BLaER1 treated with 17β-estradiol and CSF1 and Interleukin-3, amounts not matched to agents 10 nM and 100 nM (cell line): ENCODE results near the gene KIF16B.
"Not testable (repeated sequence)": the region's sequence is repeated elsewhere in the genome, so short reads cannot be mapped to it uniquely, and the experiment has no call there.

Experiments
- H3K27ac ChIP-seq, 11 experiments: shearing (Covaris generic); formaldehyde crosslinking; 2 replicates each; pipeline ENCODE4 v1.8.1; 2022
- H3K27me3 ChIP-seq, 11 experiments: shearing (Covaris generic); formaldehyde crosslinking; 2 replicates each; pipeline ENCODE4 v1.8.1; 2022
- H3K36me3 ChIP-seq, 11 experiments: shearing (Covaris generic); formaldehyde crosslinking; 2 replicates each; pipeline ENCODE4 v1.8.1; 2022
- H3K4me1 ChIP-seq, 10 experiments: shearing (Covaris generic); formaldehyde crosslinking; 2 replicates each; pipeline ENCODE4 v1.8.1; 2022
- H3K4me2 ChIP-seq, 11 experiments: shearing (Covaris generic); formaldehyde crosslinking; 2 replicates each; pipeline ENCODE4 v1.8.1; 2022
- H3K4me3 ChIP-seq, 10 experiments: shearing (Covaris generic); formaldehyde crosslinking; 2 replicates each; pipeline ENCODE4 v1.8.1; 2022
- H3K9ac ChIP-seq, 11 experiments: shearing (Covaris generic); formaldehyde crosslinking; 2 replicates each; pipeline ENCODE4 v1.8.1; 2022
- H3K9me3 ChIP-seq, 11 experiments: shearing (Covaris generic); formaldehyde crosslinking; replicated peaks in 1 of 11; 2 replicates each; pipeline ENCODE4 v1.8.1; 2022
- H4K20me1 ChIP-seq, 11 experiments: shearing (Covaris generic); formaldehyde crosslinking; 2 replicates each; pipeline ENCODE4 v1.8.1; 2022
- Cebpa-rat ChIP-seq, 11 experiments: shearing (Covaris generic); IDR thresholded peaks; 2 replicates each; pipeline ENCODE4 v1.8.1; 2022

The KIF16B gene

DNA sequence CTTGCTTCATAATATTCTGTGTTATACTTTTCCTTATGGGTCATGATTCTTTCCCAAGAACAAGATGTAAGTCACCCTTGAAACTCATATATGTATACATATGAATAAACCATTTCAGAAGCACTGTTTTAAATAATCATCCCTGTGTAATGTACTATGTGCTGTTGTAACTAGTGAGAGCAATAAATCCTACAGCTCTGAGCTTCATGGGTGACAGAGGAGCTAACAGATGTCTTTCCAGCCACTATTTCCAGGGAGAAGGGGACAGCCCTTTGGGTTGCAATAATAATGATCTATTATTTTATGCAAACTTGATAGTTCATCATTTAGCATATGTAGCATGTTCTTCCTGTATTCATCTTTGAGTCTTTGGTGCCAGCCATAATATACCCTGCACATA is 342.8 kb downstream of the KIF16B start:
- Histone ChIP-seq H3K27ac (no peak overlapping the region), H4K20me1 (no peaks in the 10 kb centered on the region), H3K36me3 (no peaks in the 10 kb centered on the region), H3K27me3 (no peaks in the 10 kb centered on the region), H3K4me3 (no peak overlapping the region), H3K9ac (no peak overlapping the region), H3K9me3 (peaks cover 8 to 36% (median 18%) of the 10 kb centered on the region in 11 experiments; a peak in 16 of 22 replicates), H3K4me2 (no peak overlapping the region), H3K4me1 (no peaks in the 10 kb centered on the region)
- no peak for TF ChIP-seq Cebpa-rat (IDR thresholded peaks at IDR 0.05)

GRCh38 chr20:16229813-16230212 is 343.4 kb downstream of the KIF16B start:
- no peaks in the 10 kb centered on the region for H4K20me1 ChIP-seq
- no peaks in the 10 kb centered on the region for H3K4me1 ChIP-seq
- TF ChIP-seq Cebpa-rat (IDR thresholded peaks at IDR 0.05), result no peak
- no peak overlapping the region for H3K4me2 ChIP-seq
- no peak overlapping the region for H3K4me3 ChIP-seq
- no peaks in the 10 kb centered on the region for H3K27me3 ChIP-seq
- no peak overlapping the region for H3K9ac ChIP-seq
- peaks cover 8 to 39% (median 18%) of the 10 kb centered on the region in 11 experiments; a peak in 16 of 22 replicates for H3K9me3 ChIP-seq
- no peaks in the 10 kb centered on the region for H3K36me3 ChIP-seq
- no peak overlapping the region for H3K27ac ChIP-seq

DNA sequence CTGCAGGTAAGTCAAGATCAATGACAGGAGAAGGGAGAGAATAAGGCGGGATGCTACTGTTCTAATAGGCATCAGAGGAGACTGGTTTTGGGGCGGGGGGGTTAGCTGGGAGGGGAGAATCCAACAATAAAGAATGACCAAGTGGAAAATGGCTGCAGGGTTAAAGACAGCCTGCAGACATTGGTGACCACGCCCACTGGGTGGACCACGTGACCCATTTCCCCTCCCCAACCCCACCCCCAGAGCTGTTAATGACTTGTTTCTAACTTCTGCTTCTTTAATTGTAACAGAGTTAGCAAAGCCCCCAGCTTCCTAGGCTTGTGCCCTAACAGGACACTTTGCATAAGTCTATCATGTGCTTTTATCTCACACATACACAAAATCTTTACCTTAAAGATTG is 344.5 kb downstream of the KIF16B start:
- Histone ChIP-seq H3K9me3 (peaks cover 10 to 37% (median 21%) of the 10 kb centered on the region in 11 experiments; a peak in 17 of 22 replicates), H3K4me3 (no peak overlapping the region), H3K27ac (no peak overlapping the region), H4K20me1 (no peaks in the 10 kb centered on the region), H3K4me2 (no peak overlapping the region), H3K36me3 (no peaks in the 10 kb centered on the region), H3K4me1 (no peaks in the 10 kb centered on the region), H3K9ac (no peak overlapping the region), H3K27me3 (no peaks in the 10 kb centered on the region)
- TF ChIP-seq Cebpa-rat (IDR thresholded peaks at IDR 0.05), result no peak

DNA sequence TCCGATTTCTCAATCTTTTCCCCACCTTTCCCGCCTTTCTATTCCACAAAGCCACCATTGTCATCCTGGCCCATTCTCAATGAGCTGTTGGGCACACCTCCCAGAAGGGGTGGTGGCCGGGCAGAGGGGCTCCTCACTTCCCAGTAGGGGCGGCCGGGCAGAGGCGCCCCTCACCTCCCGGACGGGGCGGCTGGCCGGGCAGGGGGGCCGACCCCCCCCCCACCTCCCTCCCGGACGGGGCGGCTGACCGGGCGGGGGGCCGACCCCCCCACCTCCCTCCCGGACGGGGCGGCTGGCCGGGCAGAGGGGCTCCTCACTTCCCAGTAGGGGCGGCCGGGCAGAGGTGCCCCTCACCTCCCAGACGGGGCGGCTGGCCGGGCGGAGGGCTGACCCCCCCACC is 346.3 kb downstream of the KIF16B start:
- not testable (repeated sequence) for H3K4me3 ChIP-seq, H3K36me3 ChIP-seq, H4K20me1 ChIP-seq, H3K27ac ChIP-seq, H3K9ac ChIP-seq, H3K4me2 ChIP-seq, H3K4me1 ChIP-seq, H3K27me3 ChIP-seq
- peaks cover 11 to 33% (median 19%) of the 10 kb centered on the region in 11 experiments; a peak in 17 of 22 replicates for H3K9me3 ChIP-seq

- Histone ChIP-seq H3K9ac (no peak overlapping the region), H3K4me1 (no peaks in the 10 kb centered on the region)
Observed at GRCh38 chr20:16224836-16225235, 348.4 kb downstream of the KIF16B start.

GRCh38 chr20:16222859-16223411 is 350.3 kb downstream of the KIF16B start:
- Histone ChIP-seq H3K9me3 (peaks cover 0 to 42% (median 23%) of the 10 kb centered on the region in 11 experiments; a peak in 15 of 22 replicates), H3K36me3 (no peaks in the 10 kb centered on the region), H3K4me3 (no peak overlapping the region), H3K9ac (no peak overlapping the region), H4K20me1 (no peaks in the 10 kb centered on the region), H3K4me1 (no peaks in the 10 kb centered on the region), H3K27ac (no peak overlapping the region), H3K27me3 (no peaks in the 10 kb centered on the region), H3K4me2 (no peak overlapping the region)
- no peak for TF ChIP-seq Cebpa-rat (IDR thresholded peaks at IDR 0.05)

More at GRCh38 chr20:16224836-16225235, 348.4 kb downstream of the KIF16B start:
- Histone ChIP-seq H3K27me3 (no peaks in the 10 kb centered on the region), H3K36me3 (no peaks in the 10 kb centered on the region), H3K4me2 (no peak overlapping the region), H3K9me3 (peaks cover 11 to 45% (median 27%) of the 10 kb centered on the region in 11 experiments; a peak in 17 of 22 replicates), H4K20me1 (no peaks in the 10 kb centered on the region), H3K4me3 (no peak overlapping the region), H3K27ac (no peak overlapping the region)
- no peak for TF ChIP-seq Cebpa-rat (IDR thresholded peaks at IDR 0.05)
